IPS DF 19.7 (cell line): ENCODE data around the gene HSPG2.
"Not testable (repeated sequence)": the region's sequence is repeated elsewhere in the genome, so short reads cannot be mapped to it uniquely, and the experiment has no call there.

ENCODE experiments used
- DNase-seq: peaks from one replicate; pipeline ENCODE4 v3.0.0-alpha.2; 2013; ENCODE audit warnings: low read depth, low spot score

The HSPG2 gene

GRCh38 chr1:21955501-21956281, 18.6 kb upstream of the HSPG2 start:
- DNase-seq, result no peak

- no peak for DNase-seq
These were observed 17.9 kb upstream of the HSPG2 start for GRCh38 chr1:21955058-21955457.

GRCh38 chr1:21952786-21953520, 15.8 kb upstream of the HSPG2 start:
- no peak for DNase-seq

- DNase-seq, result no peak
These were observed 14.2 kb upstream of the HSPG2 start for GRCh38 chr1:21951226-21951870.

GRCh38 chr1:21950734-21951133, 13.6 kb upstream of the HSPG2 start:
- no peak for DNase-seq

- DNase-seq, result no peak
These were observed 9.9 kb upstream of the HSPG2 start for GRCh38 chr1:21946836-21947587.

- no peak for DNase-seq
These were observed 7.6 kb upstream of the HSPG2 start for GRCh38 chr1:21944733-21945073.

- DNase-seq, result not testable (repeated sequence)
These were observed 6.0 kb upstream of the HSPG2 start for GRCh38 chr1:21942959-21943640.

GRCh38 chr1:21942464-21942863, 5.4 kb upstream of the HSPG2 start:
- DNase-seq, result no peak

- DNase-seq, result no peak
These were observed 4.3 kb upstream of the HSPG2 start for GRCh38 chr1:21941370-21941769.

GRCh38 chr1:21940492-21940891, 3.4 kb upstream of the HSPG2 start:
- no peak for DNase-seq

- no peak for DNase-seq
These were observed 2.7 kb upstream of the HSPG2 start for GRCh38 chr1:21939650-21940374.

GRCh38 chr1:21938732-21939538, 1.8 kb upstream of the HSPG2 start:
- DNase-seq, result no peak

- DNase-seq, result no peak
These were observed 437 bp upstream of the HSPG2 start for GRCh38 chr1:21937372-21938121.

GRCh38 chr1:21936366-21937031, 611 bp downstream of the HSPG2 start:
- DNase-seq, result no peak

GRCh38 chr1:21935891-21936365, 1.2 kb downstream of the HSPG2 start:
- DNase-seq, result no peak

- no peak for DNase-seq
These were observed 1.7 kb downstream of the HSPG2 start for GRCh38 chr1:21935393-21935804.
